Glomerular visceral epithelial cell (primary cell): ENCODE measurements around the gene RPRD1B.

Experiments
- DNase-seq: peaks from one replicate; pipeline ENCODE4 v3.0.0-alpha.2; 2016; ENCODE audit errors: extremely low spot score

Gene RPRD1B

GRCh38 chr20:38033330-38034107 is at the start of gene RPRD1B, which contains the start of gene TTI1:
RPRD1B (plus strand) TSS chr20:38033746; CDS start chr20:38033948, 202 bp downstream.
TTI1 (minus strand) TSS chr20:38033456; CDS start chr20:38013816, 19,640 bp downstream.
- peak; percentile 89 for DNase-seq

GRCh38 chr20:37984018-37984785 is 49.3 kb upstream of the RPRD1B start:
- DNase-seq, result no peak

- DNase-seq, result no peak
Observed at GRCh38 chr20:37986044-37986858, 47.3 kb upstream of the RPRD1B start.

- DNase-seq, result no peak
Observed at GRCh38 chr20:37986873-37987601, 46.5 kb upstream of the RPRD1B start.

GRCh38 chr20:37987602-37988290 is 45.8 kb upstream of the RPRD1B start:
- DNase-seq, result no peak

- no peak for DNase-seq
Observed at GRCh38 chr20:37988306-37988954, 45.1 kb upstream of the RPRD1B start.

GRCh38 chr20:37989601-37990295 is 43.8 kb upstream of the RPRD1B start:
- DNase-seq, result peak; percentile 40

GRCh38 chr20:37990571-37991151 is 42.9 kb upstream of the RPRD1B start:
- peak; percentile 92 for DNase-seq

GRCh38 chr20:37991157-37991866 is 42.2 kb upstream of the RPRD1B start:
- peak; percentile 9 for DNase-seq

- DNase-seq, result no peak
Observed at GRCh38 chr20:37991908-37992307, 41.6 kb upstream of the RPRD1B start.

- peak; percentile 77 for DNase-seq
Observed at GRCh38 chr20:37992802-37993409, 40.6 kb upstream of the RPRD1B start.

- peak; percentile 87 for DNase-seq
Observed at GRCh38 chr20:37994512-37994911, 39.0 kb upstream of the RPRD1B start.

- DNase-seq, result no peak
Observed at GRCh38 chr20:37995856-37996605, 37.5 kb upstream of the RPRD1B start.

- no peak for DNase-seq
Observed at GRCh38 chr20:37997516-37997915, 36.0 kb upstream of the RPRD1B start.

GRCh38 chr20:37999526-38000263 is 33.9 kb upstream of the RPRD1B start:
- no peak for DNase-seq

GRCh38 chr20:38000293-38000692 is 33.3 kb upstream of the RPRD1B start:
- DNase-seq, result no peak
